GM18517 (cell line): ENCODE measurements around the gene TNRC6B.
A peak's percentile ranks its signal among the peaks of the same experiment; 100 is the strongest.
"Not testable (repeated sequence)": the region's sequence is repeated elsewhere in the genome, so short reads cannot be mapped to it uniquely, and the experiment has no call there.

ENCODE experiments used
- ATAC-seq: cut with Tn5 transposase; IDR thresholded peaks from one replicate; pipeline ENCODE4 v1.9.1; 2021; ENCODE audit warnings: mild to moderate bottlenecking, moderate library complexity; ENCODE audit not compliant: unreplicated experiment

The TNRC6B gene

DNA sequence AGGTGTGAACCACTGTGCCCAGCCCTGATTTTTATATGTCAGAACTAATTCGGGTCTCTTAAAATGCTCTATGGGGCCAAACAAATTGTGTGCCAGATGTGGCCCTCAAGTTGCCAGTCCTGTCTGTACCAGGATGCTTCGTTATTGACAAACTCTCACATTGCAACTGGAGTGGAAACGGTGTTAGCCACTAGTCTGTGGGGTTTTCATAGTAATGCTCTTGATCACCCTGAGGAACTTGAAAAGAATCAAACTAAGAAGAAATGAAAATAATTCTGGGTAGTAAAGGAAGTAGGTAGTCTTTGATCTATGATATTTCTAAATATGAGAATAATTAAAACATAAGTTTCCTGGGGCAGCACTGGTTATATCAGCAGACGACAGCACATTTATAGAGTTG, 101.3 kb downstream of the TNRC6B start:
- ATAC-seq: no peak

DNA sequence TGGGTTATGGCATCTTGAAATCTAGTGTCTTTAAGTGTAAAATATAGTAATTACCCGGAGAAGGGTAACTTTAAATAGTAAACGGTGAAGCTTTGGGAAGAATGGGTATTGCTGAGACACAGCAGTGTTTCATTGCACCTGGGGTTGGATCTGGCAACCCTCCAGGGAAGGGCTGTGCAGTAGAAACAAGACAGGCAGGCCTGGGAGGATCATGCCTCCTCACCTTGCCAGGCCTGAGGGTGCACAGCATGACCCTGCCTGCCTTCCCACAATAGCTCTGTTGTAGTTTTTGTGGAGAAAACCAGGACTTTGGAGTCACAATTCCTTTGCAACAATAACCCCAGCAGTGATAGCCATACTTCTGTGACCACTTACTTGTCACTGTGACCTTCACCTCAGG, 104.0 kb downstream of the TNRC6B start:
- ATAC-seq: no peak

DNA sequence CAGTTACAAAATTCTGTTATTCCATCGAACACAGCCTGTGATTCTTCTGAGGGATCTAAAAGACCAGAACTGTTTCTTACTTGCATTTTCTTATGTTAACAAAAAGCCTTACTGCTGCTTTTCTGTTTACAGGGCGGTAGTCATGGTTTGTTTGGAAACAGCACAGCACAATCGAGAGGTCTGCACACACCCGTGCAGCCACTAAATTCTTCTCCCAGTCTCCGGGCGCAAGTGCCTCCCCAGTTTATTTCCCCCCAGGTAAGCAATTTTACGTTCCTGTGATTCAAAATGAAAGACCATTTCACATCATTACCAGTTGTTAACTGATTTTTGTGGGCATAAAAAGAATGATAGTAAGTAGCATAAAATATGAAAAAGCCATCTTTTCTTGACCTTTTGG, 107.8 kb downstream of the TNRC6B start:
- ATAC-seq: no peak

- peak; percentile 53 for ATAC-seq
These were observed 112.3 kb downstream of the TNRC6B start for GRCh38 chr22:40289991-40290459.

DNA sequence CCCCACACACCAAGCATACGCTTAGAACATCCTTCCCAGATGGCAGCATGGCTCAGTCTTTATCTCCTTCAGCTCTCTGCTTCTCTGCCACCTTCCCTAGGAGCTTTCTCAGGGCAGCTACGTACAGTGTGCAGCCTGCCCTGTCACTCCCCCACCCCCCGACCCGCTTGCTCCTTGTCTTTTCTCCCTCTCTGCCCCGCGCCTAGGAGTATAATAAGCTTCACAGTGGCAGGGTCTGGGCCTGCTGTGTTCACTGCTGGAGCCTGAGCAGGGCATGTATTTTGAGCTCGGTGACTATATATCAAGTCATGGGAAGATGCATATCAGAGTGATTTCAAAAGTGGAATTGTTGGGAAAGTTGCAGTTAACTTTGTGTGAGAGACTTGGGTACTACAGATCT, 112.8 kb downstream of the TNRC6B start:
- ATAC-seq: no peak

- ATAC-seq: no peak
These were observed 117.0 kb downstream of the TNRC6B start for GRCh38 chr22:40294696-40295095.

- no peak for ATAC-seq
These were observed 122.6 kb downstream of the TNRC6B start for GRCh38 chr22:40300316-40300715.

DNA sequence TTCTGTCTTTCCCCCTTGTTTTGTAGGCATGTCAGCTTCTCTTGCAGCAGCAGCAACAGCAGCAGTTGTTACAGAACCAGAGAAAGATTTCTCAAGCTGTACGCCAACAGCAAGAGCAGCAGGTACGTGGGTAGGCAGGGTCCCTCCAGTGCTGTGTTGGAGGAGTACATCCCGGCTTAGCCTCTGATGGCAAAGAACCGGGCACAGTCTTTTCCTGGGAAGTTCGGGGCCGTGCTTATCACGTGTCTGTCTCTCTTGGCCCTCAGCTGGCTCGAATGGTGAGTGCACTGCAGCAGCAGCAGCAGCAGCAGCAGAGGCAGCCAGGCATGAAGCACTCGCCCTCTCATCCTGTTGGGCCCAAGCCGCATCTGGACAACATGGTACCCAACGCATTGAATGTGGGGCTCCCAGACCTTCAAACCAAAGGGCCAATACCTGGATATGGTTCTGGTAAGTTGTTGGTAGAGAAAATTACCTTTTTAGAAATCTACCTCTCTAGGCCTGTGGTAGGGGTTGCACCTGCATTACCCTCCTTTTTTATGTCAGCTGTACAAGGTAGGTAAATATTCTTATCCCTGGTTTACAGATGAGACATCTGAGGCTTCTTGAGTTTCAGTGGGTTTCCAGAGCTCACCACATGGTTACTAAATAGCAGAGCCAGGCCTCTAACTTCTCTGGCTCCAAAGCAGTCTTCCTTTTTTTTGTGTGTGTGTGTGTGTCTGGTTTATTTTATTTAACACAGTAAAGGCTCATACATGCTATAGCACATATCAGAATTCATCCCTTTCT, 123.4 kb downstream of the TNRC6B start:
- ATAC-seq: peak; percentile 63

DNA sequence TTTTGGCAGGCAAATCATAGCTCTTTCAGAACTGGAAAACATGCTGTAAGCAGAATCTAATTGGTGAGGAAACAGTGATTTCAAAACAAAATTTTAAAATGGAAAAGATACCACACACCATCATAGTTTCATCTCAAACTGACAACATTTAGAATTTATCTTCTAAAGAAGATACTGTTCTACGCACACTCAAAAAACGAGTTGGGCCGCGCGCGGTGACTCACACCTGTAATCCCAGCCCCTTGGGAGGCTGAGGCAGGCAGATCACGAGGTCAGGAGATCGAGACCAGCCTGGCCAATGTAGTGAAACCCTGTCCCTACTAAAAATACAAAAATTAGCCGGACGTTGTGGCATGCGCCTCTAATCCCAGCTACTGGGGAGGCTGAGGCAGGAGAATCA, 124.4 kb downstream of the TNRC6B start:
- no peak for ATAC-seq

DNA sequence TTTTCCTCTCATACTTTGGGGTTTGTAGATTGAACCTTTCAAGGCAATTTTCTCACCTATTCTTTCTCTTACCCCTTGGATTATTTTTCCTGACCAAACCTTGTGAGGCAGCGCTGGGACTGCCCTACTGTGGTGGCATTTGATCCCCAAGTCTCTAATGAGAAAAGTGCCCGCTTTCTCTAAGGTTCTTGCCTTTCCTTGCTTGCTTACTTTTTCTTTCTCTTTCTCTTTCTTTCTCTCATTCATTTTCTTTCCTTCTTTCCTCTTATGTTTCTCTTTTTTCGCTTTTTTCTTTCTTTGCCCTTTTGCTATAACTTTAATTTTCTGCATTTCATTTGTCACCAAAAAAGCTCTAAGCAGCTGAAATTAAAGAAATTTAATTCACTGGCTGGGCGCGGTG, 127.9 kb downstream of the TNRC6B start:
- ATAC-seq: no peak

- no peak for ATAC-seq
These were observed 131.4 kb downstream of the TNRC6B start for GRCh38 chr22:40308999-40309573.

DNA sequence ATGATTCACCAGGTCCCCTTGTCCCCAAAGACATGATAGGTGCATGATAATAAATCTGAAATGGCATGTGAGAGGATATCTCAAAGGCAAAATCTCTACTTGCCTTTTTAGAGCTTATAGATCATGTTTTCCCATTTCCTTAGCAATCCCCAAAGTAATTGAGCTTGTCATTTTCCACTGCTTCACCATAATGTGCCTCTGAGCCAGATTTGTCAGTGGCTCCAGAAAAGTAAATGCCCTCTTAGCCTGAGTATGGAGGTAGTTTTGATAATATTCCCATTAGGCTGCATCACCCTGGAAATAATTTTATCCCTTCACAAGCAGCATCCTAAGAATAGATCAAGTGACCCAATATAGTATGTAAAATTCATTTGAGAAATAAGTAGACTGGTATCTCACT, 131.9 kb downstream of the TNRC6B start:
- ATAC-seq: no peak

GRCh38 chr22:40310081-40310767, 132.5 kb downstream of the TNRC6B start:
- ATAC-seq: no peak

GRCh38 chr22:40310768-40311120, 133.0 kb downstream of the TNRC6B start:
- ATAC-seq: no peak

GRCh38 chr22:40311646-40312045, 133.9 kb downstream of the TNRC6B start:
- ATAC-seq: not testable (repeated sequence)

DNA sequence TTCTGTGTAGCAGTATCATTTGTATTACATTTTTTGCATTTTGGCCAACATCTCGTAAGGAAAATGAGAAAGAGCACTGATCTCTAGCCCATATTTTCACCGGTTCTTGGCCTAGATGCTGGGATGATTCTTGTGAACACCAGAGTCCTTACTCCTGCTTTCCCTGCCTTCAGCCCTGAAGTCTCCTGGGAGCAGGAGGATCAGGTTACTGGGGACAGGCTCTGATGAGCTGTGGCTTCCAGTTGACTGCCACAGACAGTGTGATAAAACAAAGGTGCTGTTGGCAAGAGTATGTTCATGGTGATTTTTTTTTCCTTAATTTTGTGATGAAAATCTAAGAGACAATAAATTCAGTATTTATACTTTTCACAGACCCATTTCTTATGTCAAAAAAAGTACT, 134.3 kb downstream of the TNRC6B start:
- no peak for ATAC-seq

GRCh38 chr22:40313007-40313406, 135.3 kb downstream of the TNRC6B start:
- no peak for ATAC-seq

DNA sequence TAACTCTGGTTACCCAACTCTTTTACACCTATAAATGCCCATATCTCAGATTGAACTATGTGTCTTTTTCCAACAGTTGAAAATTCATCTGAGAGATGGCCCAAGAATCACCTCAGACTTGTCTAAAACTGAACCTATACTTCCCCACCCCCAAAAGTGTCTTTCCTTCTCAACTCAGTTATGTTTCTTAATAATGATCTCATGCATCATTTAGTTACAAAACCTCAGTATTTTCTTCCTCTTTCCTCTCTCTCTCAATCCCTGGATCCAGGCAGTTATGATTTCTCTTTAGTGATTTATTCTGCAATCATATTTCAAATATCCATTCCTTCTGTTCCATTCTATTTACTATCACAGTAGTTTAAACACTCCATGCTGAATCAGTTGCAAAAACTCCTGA, 136.3 kb downstream of the TNRC6B start:
- no peak for ATAC-seq

DNA sequence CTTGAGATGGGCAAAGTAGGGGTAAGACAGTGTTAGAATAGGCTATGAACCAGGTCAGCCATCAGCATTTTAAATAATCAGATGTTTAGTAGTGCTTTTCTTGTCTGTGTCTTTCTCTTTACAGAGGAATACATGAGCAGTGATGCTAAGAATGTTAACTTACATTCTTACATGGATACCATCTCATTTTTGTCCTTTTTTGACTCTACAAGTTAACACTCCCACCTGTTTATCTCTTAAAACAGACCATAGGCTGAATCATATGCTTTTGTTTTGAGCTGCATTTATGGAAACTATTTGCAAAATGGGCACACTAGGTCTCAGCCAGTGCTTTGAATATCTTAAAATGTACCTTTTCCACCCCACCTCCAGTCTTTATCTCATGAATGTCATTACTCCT, 143.0 kb downstream of the TNRC6B start:
- no peak for ATAC-seq

DNA sequence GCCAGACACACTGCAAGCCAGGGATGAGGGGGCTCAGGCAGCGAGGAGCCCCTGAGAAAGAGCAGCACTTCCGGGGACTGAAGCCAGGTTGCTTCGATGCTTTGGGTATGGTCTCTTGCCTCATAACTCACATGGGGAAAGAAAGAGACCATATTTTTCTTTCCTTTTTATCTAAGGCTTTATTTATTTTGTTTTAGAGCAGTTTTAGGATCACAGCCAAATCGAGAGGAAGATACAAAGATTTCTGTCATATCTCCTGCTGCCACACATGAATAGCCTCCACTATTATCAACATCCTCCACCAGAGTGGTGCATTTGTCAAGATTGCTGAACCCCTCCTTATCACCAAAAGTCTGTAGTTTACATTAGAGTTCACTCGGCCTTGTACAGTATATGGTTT, 144.3 kb downstream of the TNRC6B start:
- no peak for ATAC-seq

GRCh38 chr22:40322818-40323447, 145.2 kb downstream of the TNRC6B start:
- no peak for ATAC-seq
